Measurements from ENCODE around the gene MRPL19.

Gene MRPL19

DNA sequence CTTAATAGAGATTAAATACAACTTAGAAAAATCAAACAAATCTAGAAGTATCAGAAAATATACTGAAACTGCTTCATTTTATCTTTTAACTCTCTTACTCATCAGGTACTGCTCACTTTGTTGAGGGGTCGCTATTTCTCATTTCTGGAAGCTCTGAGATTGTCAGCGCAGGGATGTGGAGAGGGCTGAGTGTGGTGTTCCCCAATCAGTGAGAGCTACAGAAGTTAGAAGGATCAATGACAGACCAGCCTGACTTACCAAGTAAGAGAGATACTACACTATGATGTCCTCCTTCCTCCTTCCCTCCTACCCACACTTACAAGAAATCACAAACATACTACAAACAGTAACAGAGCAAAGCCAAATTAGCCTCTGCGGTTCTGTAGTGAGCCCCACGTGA is 56.0 kb downstream of the MRPL19 start:
- no peak overlapping the region for H3K4me3 ChIP-seq (ENCODE audit: low read depth, low read length)
- in situ Hi-C loops (cut with HindIII; ENCODE audit: low sequenced_read_pairs) = no loop called here
- no peak for DNase-seq (ENCODE audit: low read depth, low spot score)
- TF ChIP-seq, protein P1, sequence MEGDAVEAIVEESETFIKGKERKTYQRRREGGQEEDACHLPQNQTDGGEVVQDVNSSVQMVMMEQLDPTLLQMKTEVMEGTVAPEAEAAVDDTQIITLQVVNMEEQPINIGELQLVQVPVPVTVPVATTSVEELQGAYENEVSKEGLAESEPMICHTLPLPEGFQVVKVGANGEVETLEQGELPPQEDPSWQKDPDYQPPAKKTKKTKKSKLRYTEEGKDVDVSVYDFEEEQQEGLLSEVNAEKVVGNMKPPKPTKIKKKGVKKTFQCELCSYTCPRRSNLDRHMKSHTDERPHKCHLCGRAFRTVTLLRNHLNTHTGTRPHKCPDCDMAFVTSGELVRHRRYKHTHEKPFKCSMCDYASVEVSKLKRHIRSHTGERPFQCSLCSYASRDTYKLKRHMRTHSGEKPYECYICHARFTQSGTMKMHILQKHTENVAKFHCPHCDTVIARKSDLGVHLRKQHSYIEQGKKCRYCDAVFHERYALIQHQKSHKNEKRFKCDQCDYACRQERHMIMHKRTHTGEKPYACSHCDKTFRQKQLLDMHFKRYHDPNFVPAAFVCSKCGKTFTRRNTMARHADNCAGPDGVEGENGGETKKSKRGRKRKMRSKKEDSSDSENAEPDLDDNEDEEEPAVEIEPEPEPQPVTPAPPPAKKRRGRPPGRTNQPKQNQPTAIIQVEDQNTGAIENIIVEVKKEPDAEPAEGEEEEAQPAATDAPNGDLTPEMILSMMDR (IDR thresholded peaks at IDR 0.05; ENCODE audit: low read depth, low read length) = no peak

DNA sequence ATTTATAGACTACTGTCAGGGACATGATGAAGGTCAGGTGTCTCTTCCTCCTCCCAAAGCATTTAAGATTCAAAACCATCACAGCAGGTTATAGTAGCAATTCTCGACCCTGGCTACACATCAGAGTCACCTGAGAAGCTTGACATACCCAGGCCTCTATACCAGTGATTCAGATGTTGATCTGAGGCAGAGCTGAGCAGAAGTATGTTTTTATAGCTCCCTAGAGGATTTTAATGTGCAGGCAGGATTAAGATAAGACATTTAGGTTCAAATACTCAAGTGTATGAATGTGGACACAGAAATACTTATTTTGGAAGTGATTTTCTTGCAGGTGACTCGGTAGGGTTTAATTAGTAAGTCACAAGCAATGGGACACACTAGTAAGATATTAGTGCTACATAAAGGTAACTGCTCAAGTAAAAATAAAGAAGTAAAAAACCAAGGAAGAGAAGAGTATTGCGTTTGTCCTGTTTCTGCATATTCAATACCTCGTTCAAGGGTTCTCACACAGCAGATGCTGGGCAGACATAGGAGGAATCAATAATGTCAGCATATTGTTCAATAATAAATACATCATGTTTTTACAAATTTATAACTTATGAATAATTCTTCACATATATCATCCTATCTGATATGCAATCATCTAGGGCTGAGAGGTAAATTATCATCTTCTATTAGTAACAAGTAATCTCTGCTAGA is 57.2 kb downstream of the MRPL19 start:
- TF ChIP-seq, protein P1 (IDR thresholded peaks at IDR 0.05; ENCODE audit: low read depth, low read length) = no peak
- in situ Hi-C loops (cut with HindIII; ENCODE audit: low sequenced_read_pairs) = no loop called here
- no peak for DNase-seq (ENCODE audit: low read depth, low spot score)
- no peak overlapping the region for H3K4me3 ChIP-seq (ENCODE audit: low read depth, low read length)

DNA sequence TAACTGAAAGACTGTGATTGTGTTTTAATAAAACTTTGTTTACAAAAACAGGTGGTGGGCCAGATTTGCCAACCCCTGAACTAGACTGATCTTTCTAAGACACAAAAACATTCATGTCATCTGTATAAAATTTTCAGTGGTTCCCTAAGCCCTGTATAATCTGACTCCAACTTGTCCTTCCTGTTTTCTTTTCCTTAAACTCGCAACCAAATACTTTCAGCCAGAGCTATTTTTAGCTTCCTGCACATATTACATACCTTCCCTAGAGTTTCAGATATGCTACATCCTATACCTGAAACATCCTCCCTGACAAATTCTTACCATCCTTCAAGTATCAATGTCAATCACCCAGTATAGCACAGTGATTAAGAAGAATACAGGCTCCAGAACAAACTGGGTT is 59.3 kb downstream of the MRPL19 start:
- in situ Hi-C loops (cut with HindIII; ENCODE audit: low sequenced_read_pairs) = no loop called here
- peak; percentile 22 for DNase-seq (ENCODE audit: low read depth, low spot score)
- TF ChIP-seq, protein P1 (IDR thresholded peaks at IDR 0.05; ENCODE audit: low read depth, low read length) = no peak
- H3K4me3 ChIP-seq (ENCODE audit: low read depth, low read length) = no peak overlapping the region

DNA sequence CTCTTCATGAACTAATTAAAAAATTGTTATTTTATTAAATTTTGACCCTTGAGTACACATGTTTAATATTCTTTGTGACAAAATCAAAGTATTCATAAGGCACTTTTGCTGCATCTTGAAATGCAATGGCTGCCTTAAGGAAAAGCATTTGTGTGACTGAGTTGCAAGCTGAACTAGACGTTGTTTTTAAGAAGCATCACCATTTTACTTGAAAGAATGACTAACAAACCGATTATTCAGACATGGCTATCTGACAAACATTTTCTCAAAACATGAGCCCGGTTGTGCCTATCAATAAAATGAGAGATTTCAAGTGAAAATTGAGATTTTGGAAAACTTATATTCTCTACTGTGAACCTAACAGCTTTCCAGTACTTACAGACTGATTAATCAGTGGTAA is 61.3 kb downstream of the MRPL19 start:
- in situ Hi-C loops (cut with HindIII; ENCODE audit: low sequenced_read_pairs) = no loop called here
- DNase-seq (ENCODE audit: low read depth, low spot score) = peak; percentile 12
- TF ChIP-seq, protein P1 (IDR thresholded peaks at IDR 0.05; ENCODE audit: low read depth, low read length) = no peak
- H3K4me3 ChIP-seq (ENCODE audit: low read depth, low read length) = no peak overlapping the region

DNA sequence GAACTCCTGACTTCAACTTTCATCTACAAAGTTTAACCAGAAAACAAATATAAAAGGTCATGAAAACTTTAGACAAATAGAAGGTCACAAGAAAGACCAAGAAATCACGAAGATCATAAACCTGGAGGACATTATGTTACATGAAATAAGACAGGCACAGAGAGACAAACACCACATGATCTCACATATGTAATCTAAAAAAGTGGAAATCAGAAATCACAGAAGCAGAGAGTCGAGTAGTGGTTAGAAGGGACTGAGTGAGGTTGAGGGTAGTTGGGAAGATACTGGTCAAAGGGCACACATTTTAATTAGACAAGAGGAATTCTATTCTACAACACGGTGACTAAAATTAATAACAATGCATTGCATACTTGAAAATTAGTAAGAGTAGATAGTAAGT is 62.7 kb downstream of the MRPL19 start:
- in situ Hi-C loops (cut with HindIII; ENCODE audit: low sequenced_read_pairs) = no loop called here
- no peak for DNase-seq (ENCODE audit: low read depth, low spot score)
- no peak overlapping the region for H3K4me3 ChIP-seq (ENCODE audit: low read depth, low read length)
- TF ChIP-seq, protein P1 (IDR thresholded peaks at IDR 0.05; ENCODE audit: low read depth, low read length) = no peak

DNA sequence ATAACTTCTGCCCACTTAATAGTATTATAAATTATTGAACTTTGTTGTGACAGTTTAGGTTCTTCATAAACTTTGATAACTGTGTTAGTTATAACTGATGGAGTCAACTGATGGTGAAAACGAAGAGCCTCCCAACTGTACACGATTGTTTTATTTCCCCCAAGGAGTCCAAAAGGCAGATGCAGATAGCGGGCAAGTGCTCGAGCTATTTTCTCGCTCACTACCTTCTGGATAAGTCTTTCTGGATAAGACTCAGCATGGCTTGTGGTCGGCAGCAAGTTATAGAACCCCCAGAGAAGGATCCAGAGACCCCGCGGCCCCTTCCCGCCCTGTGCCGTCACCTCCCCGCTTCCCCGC is 63.6 kb downstream of the MRPL19 start:
- DNase-seq (ENCODE audit: low read depth, low spot score) = no peak
- H3K4me3 ChIP-seq (ENCODE audit: low read depth, low read length) = peak overlapping the region; percentile 63
- TF ChIP-seq, protein P1 (IDR thresholded peaks at IDR 0.05; ENCODE audit: low read depth, low read length) = no peak
- in situ Hi-C loops (cut with HindIII; ENCODE audit: low sequenced_read_pairs) = no loop called here

Data from astrocyte of the spinal cord (primary cell).